Measurements from ENCODE around the gene CCDC88C. TPM values are rescaled to one million over a fixed set of nuclear protein-coding genes. Genes with fewer than 3 reads are reported as not detected.
"Not testable (repeated sequence)": the region's sequence is repeated elsewhere in the genome, so short reads cannot be mapped to it uniquely, and the experiment has no call there.

Gene CCDC88C
- total RNA-seq, 4 donors from 2014 or later = 1.1 to 2.7 (median 2.1) TPM

GRCh38 chr14:91267965-91268437 lies 149.6 kb downstream of the CCDC88C start:
- intact Hi-C loops (cut with DNase I; ENCODE audit: low total_unique reads) = no loop called here
- in situ Hi-C loops (cut with MboI; ENCODE audit: low sequenced_read_pairs in 4 of 4) = no loop called here
- Histone ChIP-seq H3K36me3 (no peaks in the 10 kb centered on the region), H3K9me3 (no peaks in the 10 kb centered on the region), H3K4me3 (no peak overlapping the region), H3K27me3 (peaks cover 12 to 18% (median 18%) of the 10 kb centered on the region in 3 donors), H3K27ac (no peak overlapping the region), H3K4me1 (no peaks in the 10 kb centered on the region)
- DNase-seq (no peak), ATAC-seq (no peak)
- TF ChIP-seq CTCF (IDR thresholded peaks at IDR 0.05 in 4 of 5, conservative IDR thresholded peaks at IDR 0.05 in 1 of 5) (no peak), POLR2A (IDR thresholded peaks at IDR 0.05) (no peak)

GRCh38 chr14:91266276-91266675 lies 151.3 kb downstream of the CCDC88C start:
- ATAC-seq; intact Hi-C loops (cut with DNase I; ENCODE audit: low total_unique reads); in situ Hi-C loops (cut with MboI; ENCODE audit: low sequenced_read_pairs in 4 of 4): not testable (repeated sequence)

GRCh38 chr14:91265404-91265803 lies 152.2 kb downstream of the CCDC88C start:
- Histone ChIP-seq H3K27ac (no peak overlapping the region), H3K36me3 (no peaks in the 10 kb centered on the region), H3K9me3 (no peaks in the 10 kb centered on the region), H3K4me3 (no peak overlapping the region), H3K27me3 (peaks cover 12 to 23% (median 18%) of the 10 kb centered on the region in 3 donors), H3K4me1 (no peaks in the 10 kb centered on the region)
- DNase-seq = no peak
- ATAC-seq = no peak
- intact Hi-C loops (cut with DNase I; ENCODE audit: low total_unique reads) = no loop called here
- no peak for TF ChIP-seq POLR2A (IDR thresholded peaks at IDR 0.05)
- TF ChIP-seq CTCF (IDR thresholded peaks at IDR 0.05 in 4 of 5, conservative IDR thresholded peaks at IDR 0.05 in 1 of 5) = no peak
- in situ Hi-C loops (cut with MboI; ENCODE audit: low sequenced_read_pairs in 4 of 4) = no loop called here

More at GRCh38 chr14:91266276-91266675, 151.3 kb downstream of the CCDC88C start:
- DNase-seq, H3K4me3 ChIP-seq, H3K27ac ChIP-seq, H3K36me3 ChIP-seq, H3K4me1 ChIP-seq, H3K9me3 ChIP-seq: not testable (repeated sequence)
- peaks cover 12 to 18% (median 18%) of the 10 kb centered on the region in 3 donors for H3K27me3 ChIP-seq

GRCh38 chr14:91264151-91265150 lies 153.2 kb downstream of the CCDC88C start:
- Histone ChIP-seq H3K27ac (no peak overlapping the region), H3K4me1 (no peaks in the 10 kb centered on the region), H3K27me3 (peaks cover 12 to 23% (median 18%) of the 10 kb centered on the region in 3 donors), H3K4me3 (peak overlapping the region in 3 of 4 donors; percentile 34 to 55 (median 37)), H3K9me3 (no peaks in the 10 kb centered on the region), H3K36me3 (no peaks in the 10 kb centered on the region)
- intact Hi-C loops (cut with DNase I; ENCODE audit: low total_unique reads) (no loop called here), in situ Hi-C loops (cut with MboI; ENCODE audit: low sequenced_read_pairs in 4 of 4) (no loop called here)
- DNase-seq = no peak
- no peak for TF ChIP-seq CTCF (IDR thresholded peaks at IDR 0.05 in 4 of 5, conservative IDR thresholded peaks at IDR 0.05 in 1 of 5)
- TF ChIP-seq POLR2A (IDR thresholded peaks at IDR 0.05) = no peak
- no peak for ATAC-seq

- ATAC-seq (no peak), DNase-seq (no peak)
- in situ Hi-C loops (cut with MboI; ENCODE audit: low sequenced_read_pairs in 4 of 4) = no loop called here
- Histone ChIP-seq H3K4me3 (no peak overlapping the region), H3K36me3 (no peaks in the 10 kb centered on the region), H3K4me1 (no peaks in the 10 kb centered on the region), H3K27ac (no peak overlapping the region), H3K27me3 (peaks cover 12 to 23% (median 18%) of the 10 kb centered on the region in 3 donors), H3K9me3 (no peaks in the 10 kb centered on the region)
- intact Hi-C loops (cut with DNase I; ENCODE audit: low total_unique reads) = no loop called here
- TF ChIP-seq POLR2A (IDR thresholded peaks at IDR 0.05) (no peak), CTCF (IDR thresholded peaks at IDR 0.05 in 4 of 5, conservative IDR thresholded peaks at IDR 0.05 in 1 of 5) (no peak)
Measured at GRCh38 chr14:91263329-91263728, 154.3 kb downstream of the CCDC88C start.
